ENCODE measurements around the gene MRPL41. TPM values are rescaled to one million over a fixed set of nuclear protein-coding genes. Genes with fewer than 3 reads are reported as not detected.

Gene MRPL41
- total RNA-seq, 4 donors from 2014 or later: 46.5 to 65.1 (median 55.8) TPM

DNA sequence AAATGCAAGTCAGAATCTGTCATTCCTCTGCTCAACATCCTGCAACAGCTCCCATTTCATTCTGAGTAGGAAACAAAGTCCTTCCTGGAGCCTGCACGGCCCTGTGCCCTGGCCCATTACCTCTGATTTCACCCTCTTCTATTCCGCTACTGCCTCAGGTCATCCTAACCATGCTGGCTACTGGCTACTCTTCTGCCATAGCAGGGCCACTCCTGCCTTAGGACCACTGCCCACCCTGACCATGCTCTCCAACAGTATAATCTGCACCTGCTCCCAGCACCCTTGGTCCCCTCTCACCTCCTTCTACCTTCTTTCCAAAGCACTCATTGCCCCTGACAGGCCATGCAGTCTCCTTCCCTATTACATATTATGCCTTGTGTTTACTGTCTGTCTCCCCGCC lies 18.9 kb downstream of the MRPL41 start:
- Histone ChIP-seq H3K9me3 (no peaks in the 10 kb centered on the region), H3K4me3 (no peak overlapping the region), H3K36me3 (peaks cover 0 to 61% of the 10 kb centered on the region in 2 donors), H3K4me1 (no peaks in the 10 kb centered on the region), H3K27me3 (no peaks in the 10 kb centered on the region), H3K27ac (no peak overlapping the region)
- WGBS, 2 donors (ENCODE audit: low coverage in 1 of 2): 100% methylated on average over 1 to 2 of the region's 3 CpGs
- TF ChIP-seq POLR2A (IDR thresholded peaks at IDR 0.05) (no peak), EP300 (IDR thresholded peaks at IDR 0.05) (no peak), POLR2AphosphoS5 (IDR thresholded peaks at IDR 0.05) (no peak)
- TF ChIP-seq, protein P1, sequence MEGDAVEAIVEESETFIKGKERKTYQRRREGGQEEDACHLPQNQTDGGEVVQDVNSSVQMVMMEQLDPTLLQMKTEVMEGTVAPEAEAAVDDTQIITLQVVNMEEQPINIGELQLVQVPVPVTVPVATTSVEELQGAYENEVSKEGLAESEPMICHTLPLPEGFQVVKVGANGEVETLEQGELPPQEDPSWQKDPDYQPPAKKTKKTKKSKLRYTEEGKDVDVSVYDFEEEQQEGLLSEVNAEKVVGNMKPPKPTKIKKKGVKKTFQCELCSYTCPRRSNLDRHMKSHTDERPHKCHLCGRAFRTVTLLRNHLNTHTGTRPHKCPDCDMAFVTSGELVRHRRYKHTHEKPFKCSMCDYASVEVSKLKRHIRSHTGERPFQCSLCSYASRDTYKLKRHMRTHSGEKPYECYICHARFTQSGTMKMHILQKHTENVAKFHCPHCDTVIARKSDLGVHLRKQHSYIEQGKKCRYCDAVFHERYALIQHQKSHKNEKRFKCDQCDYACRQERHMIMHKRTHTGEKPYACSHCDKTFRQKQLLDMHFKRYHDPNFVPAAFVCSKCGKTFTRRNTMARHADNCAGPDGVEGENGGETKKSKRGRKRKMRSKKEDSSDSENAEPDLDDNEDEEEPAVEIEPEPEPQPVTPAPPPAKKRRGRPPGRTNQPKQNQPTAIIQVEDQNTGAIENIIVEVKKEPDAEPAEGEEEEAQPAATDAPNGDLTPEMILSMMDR (IDR thresholded peaks at IDR 0.05): no peak
- no peak for ATAC-seq

DNA sequence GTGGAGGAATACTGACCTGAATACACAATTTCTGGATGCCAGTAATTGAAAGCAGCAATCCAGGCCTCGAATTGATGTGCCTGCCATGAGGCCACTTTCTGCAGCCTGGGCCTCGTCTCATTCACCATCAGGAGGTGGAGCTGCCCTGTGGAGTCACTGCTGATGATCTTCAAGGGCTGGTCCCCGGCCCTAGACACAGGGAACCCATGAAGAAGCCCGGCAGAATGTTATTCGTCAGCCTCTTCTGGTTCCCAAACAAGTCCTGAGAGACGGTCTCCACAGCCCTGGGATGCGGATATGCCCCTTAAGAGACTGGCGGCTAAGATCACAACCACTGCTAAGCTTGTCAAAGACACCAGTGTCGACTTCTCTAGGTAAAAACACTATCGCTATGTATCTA lies 22.5 kb downstream of the MRPL41 start:
- Histone ChIP-seq H3K4me1 (peaks cover 0 to 31% (median 11%) of the 10 kb centered on the region in 3 donors), H3K27me3 (no peaks in the 10 kb centered on the region), H3K4me3 (no peak overlapping the region), H3K9me3 (no peaks in the 10 kb centered on the region), H3K27ac (no peak overlapping the region), H3K36me3 (peaks cover 0 to 65% of the 10 kb centered on the region in 2 donors)
- no peak for ATAC-seq
- WGBS, 2 donors (ENCODE audit: low coverage in 1 of 2): 88% methylated on average over 4 of the region's 10 CpGs; no CpG with 5 or more reads in 1 of the 2 donors
- TF ChIP-seq POLR2A (IDR thresholded peaks at IDR 0.05): no peak
- no peak for TF ChIP-seq EP300 (IDR thresholded peaks at IDR 0.05)
- TF ChIP-seq, protein P1 (IDR thresholded peaks at IDR 0.05): no peak
- TF ChIP-seq POLR2AphosphoS5 (IDR thresholded peaks at IDR 0.05): no peak

DNA sequence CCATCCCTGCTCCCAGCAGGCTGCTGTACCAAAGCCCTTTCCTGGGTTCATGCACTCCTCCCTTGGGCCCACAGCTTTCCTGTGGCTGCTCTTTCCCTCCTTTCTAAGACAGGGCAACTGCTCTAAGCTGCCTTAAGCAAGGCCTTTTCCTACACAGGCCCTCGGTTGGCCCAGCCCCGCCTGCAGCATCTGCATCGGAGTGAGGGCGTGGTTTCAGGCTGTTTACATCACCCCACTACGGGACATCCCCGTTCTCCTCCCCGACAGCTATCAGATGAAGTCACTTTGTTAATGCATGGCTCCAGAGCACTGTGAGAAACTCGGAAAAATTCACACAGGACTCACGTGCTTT lies 23.7 kb downstream of the MRPL41 start:
- Histone ChIP-seq H3K4me3 (no peak overlapping the region), H3K27me3 (no peaks in the 10 kb centered on the region), H3K4me1 (peaks cover 0 to 43% (median 11%) of the 10 kb centered on the region in 3 donors), H3K27ac (no peak overlapping the region), H3K9me3 (no peaks in the 10 kb centered on the region), H3K36me3 (peaks cover 0 to 62% of the 10 kb centered on the region in 2 donors)
- TF ChIP-seq, protein P1 (IDR thresholded peaks at IDR 0.05): no peak
- TF ChIP-seq POLR2A (IDR thresholded peaks at IDR 0.05): no peak
- no peak for TF ChIP-seq EP300 (IDR thresholded peaks at IDR 0.05)
- no peak for TF ChIP-seq POLR2AphosphoS5 (IDR thresholded peaks at IDR 0.05)
- 72 to 80% methylated on average over 8 of the region's 9 CpGs for WGBS, 2 donors (ENCODE audit: low coverage in 1 of 2)
- no peak for ATAC-seq

DNA sequence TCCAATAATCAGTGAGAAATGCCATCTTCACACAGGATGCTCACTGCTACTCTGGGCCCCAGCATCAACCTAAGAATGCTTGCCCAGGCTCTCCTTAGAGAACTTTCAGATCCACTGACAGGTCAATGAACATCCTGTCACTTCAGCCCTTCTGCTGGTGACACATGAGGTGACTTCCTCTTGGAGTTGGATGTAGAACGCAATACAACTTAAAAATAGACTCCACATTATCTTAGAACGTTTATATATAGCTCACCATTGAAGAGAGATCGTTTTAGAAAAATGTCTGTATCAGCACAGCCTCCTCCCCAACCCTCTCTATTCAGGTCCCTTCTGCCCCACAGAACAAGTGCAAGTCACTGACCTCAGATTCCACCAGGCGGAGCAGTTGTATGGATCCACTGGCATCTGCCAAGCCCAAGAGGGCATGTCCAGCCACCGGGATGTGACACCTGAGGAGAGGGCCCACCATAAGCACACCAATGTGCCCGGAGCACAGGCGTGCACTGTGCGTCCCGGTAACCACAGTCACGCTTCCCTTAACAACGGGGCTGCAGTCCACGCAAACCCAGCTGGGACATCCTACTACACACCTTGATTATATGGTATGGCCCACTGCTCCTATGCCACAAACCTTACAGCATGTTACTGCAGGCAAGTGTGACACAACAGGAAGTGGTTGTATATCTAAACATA lies 24.2 kb downstream of the MRPL41 start:
- H3K4me3 ChIP-seq: no peak overlapping the region
- ATAC-seq: no peak
- H3K9me3 ChIP-seq: no peaks in the 10 kb centered on the region
- no peak for TF ChIP-seq EP300 (IDR thresholded peaks at IDR 0.05)
- TF ChIP-seq, protein P1 (IDR thresholded peaks at IDR 0.05): no peak
- no peak for TF ChIP-seq POLR2AphosphoS5 (IDR thresholded peaks at IDR 0.05)
- no peak for TF ChIP-seq POLR2A (IDR thresholded peaks at IDR 0.05)
- peaks cover 0 to 61% of the 10 kb centered on the region in 2 donors for H3K36me3 ChIP-seq
- H3K27ac ChIP-seq: no peak overlapping the region
- peaks cover 0 to 48% (median 11%) of the 10 kb centered on the region in 3 donors for H3K4me1 ChIP-seq
- WGBS, 2 donors (ENCODE audit: low coverage in 1 of 2): 58 to 68% methylated on average over 4 of the region's 12 CpGs
- no peaks in the 10 kb centered on the region for H3K27me3 ChIP-seq

Measured in gastroesophageal sphincter (tissue), 4 donors.